PC-3 (cell line): ENCODE results near the gene MX1. TPM values are rescaled to one million over a fixed set of nuclear protein-coding genes. Genes with fewer than 3 reads are reported as not detected.

Experiments used
- ATAC-seq: fragments of 200-7000 bp; cut with Tn5 transposase; 2 replicates; pipeline ENCODE4 v1.9.1; 2020; ENCODE audit warnings: mild to moderate bottlenecking, moderate library complexity
- BruUV-seq: library from RNA; stranded (reverse); fragments of 400-500 nt; replicated peaks from 2 replicates; lab custom pipeline; 2021; lab: Mats Ljungman, UMichigan
- CTCF ChIA-PET: fragments of 300-600 bp; sonication (Branson Sonifier 250); formaldehyde crosslinking; loops from one replicate; lab custom pipeline; 2022; ENCODE audit warnings: antibody characterized with exemption; lab: Charles Lee
- POLR2A ChIA-PET: fragments of 300-600 bp; sonication (Branson Sonifier 250); formaldehyde crosslinking; loops from one replicate; lab custom pipeline; 2022; ENCODE audit warnings: antibody characterized with exemption; ENCODE audit not compliant: unreplicated experiment; lab: Charles Lee
- DNase-seq: peaks from one replicate; pipeline ENCODE4 v3.0.0-alpha.2; 2015
- H2AFZ ChIP-seq: fragments of 300-600 bp; sonication (generic); 2 replicates; pipeline ENCODE4 v1.6.0; 2016; ENCODE audit warnings: antibody characterized with exemption, low read length
- H3F3A ChIP-seq: fragments of 300-600 bp; sonication (generic); one replicate; pipeline ENCODE4 v1.6.0; 2017; ENCODE audit warnings: antibody characterized with exemption, low read length, control low read depth, mild to moderate bottlenecking; ENCODE audit not compliant: unreplicated experiment
- H3K27ac ChIP-seq: fragments of 300-600 bp; sonication (generic); 2 replicates; pipeline ENCODE4 v1.5.1; 2016; ENCODE audit warnings: mild to moderate bottlenecking, low read length
- H3K27me3 ChIP-seq: fragments of 300-600 bp; sonication (generic); 2 replicates; pipeline ENCODE4 v1.6.1; 2016; ENCODE audit warnings: low read length, mixed read lengths
- H3K36me3 ChIP-seq: fragments of 300-600 bp; sonication (generic); 2 replicates; pipeline ENCODE4 v1.6.1; 2016; ENCODE audit warnings: low read depth, mixed run types, low read length, mixed read lengths
- H3K4me1 ChIP-seq: fragments of 300-600 bp; sonication (generic); 2 replicates; pipeline ENCODE4 v1.5.1; 2016; ENCODE audit warnings: low read length; ENCODE audit not compliant: insufficient read depth
- H3K4me2 ChIP-seq: fragments of 300-600 bp; sonication (generic); 2 replicates; pipeline ENCODE4 v1.6.0; 2016; ENCODE audit warnings: low read length
- H3K4me3 ChIP-seq: fragments of 300-600 bp; sonication (generic); 2 replicates; pipeline ENCODE4 v1.5.1; 2016; ENCODE audit warnings: mild to moderate bottlenecking, low read length, mixed read lengths
- H3K79me2 ChIP-seq: fragments of 300-600 bp; sonication (generic); 2 replicates; pipeline ENCODE4 v1.6.1; 2017; ENCODE audit warnings: low read length, mixed read lengths
- H3K9ac ChIP-seq: fragments of 300-600 bp; sonication (generic); 2 replicates; pipeline ENCODE4 v1.6.0; 2016; ENCODE audit warnings: mild to moderate bottlenecking, low read length
- H3K9me2 ChIP-seq: fragments of 300-600 bp; sonication (generic); replicated peaks from 2 replicates; pipeline ENCODE4 v1.6.1; 2016; ENCODE audit warnings: mixed run types, low read length, mixed read lengths
- H3K9me3 ChIP-seq: fragments of 300-600 bp; sonication (generic); 2 replicates; pipeline ENCODE4 v1.6.1; 2016; ENCODE audit warnings: low read length, mixed read lengths
- H4K20me1 ChIP-seq: fragments of 300-600 bp; sonication (generic); 2 replicates; pipeline ENCODE4 v1.6.1; 2016; ENCODE audit warnings: low read length, mixed read lengths
- EZH2 ChIP-seq: fragments of 300-600 bp; sonication (generic); IDR thresholded peaks from one replicate; pipeline ENCODE4 v1.6.1; 2017; ENCODE audit warnings: antibody characterized with exemption, mild to moderate bottlenecking, low read length; ENCODE audit not compliant: unreplicated experiment
- EZH2phosphoT487 ChIP-seq: fragments of 300-600 bp; sonication (generic); IDR thresholded peaks from 2 replicates; pipeline ENCODE4 v1.6.1; 2018; ENCODE audit warnings: mild to moderate bottlenecking, antibody characterized with exemption, low read length, borderline replicate concordance
- intact Hi-C: fragments of 100-400 bp; cut with micrococcal nuclease; formaldehyde crosslinking; loops from 2 replicates; pipeline ENCODE4 v1.9.0; 2023
- total RNA-seq: library from RNA; depleted of rRNA; stranded (reverse); fragments of >200 nt; gene quantifications from 2 replicates; pipeline ENCODE4 v1.2.3, GENCODE V29; 2014
- TF ChIP-seq, protein P1 (sequence below): fragments of 300-600 bp; sonication (generic); conservative IDR thresholded peaks from 2 replicates; pipeline ENCODE4 v1.5.1; 2017; ENCODE audit warnings: antibody characterized with exemption, low read depth, mild to moderate bottlenecking, low read length

The MX1 gene
- total RNA-seq, 1 experiment from 2014 or later, result 12.6 TPM

DNA sequence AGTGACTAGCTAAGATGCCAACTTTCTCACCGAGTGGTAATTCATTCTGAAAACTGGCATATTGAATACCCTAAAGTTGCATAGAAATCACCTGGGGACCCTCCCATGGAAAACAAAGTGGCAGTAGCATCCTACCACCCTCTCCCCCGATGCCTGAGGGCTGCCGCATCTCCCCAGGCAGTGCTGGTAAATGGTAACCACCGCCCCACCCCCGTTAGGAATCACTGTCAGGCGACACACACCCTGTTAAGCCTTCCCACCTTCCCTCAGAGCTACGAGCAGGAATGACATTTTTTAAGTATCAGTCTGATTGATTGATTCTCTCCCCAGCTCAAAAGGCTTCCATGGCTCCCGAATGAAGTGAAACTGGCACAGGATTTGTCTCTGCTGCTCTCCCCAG lies 53.6 kb downstream of the MX1 start:
- no peaks in the 10 kb centered on the region for H3K36me3 ChIP-seq
- no peaks in the 10 kb centered on the region for H3K9me3 ChIP-seq
- POLR2A ChIA-PET, result no interaction called here
- CTCF ChIA-PET, result no interaction called here
- no peaks in the 10 kb centered on the region for H3F3A ChIP-seq
- H3K4me3 ChIP-seq, result no peak overlapping the region
- H3K27ac ChIP-seq, result no peak overlapping the region
- no peak overlapping the region for H2AFZ ChIP-seq
- no peak overlapping the region for H3K9ac ChIP-seq
- DNase-seq, result no peak
- H3K27me3 ChIP-seq, result no peaks in the 10 kb centered on the region
- TF ChIP-seq EZH2phosphoT487 (no peak), EZH2 (no peak)
- TF ChIP-seq, protein P1, sequence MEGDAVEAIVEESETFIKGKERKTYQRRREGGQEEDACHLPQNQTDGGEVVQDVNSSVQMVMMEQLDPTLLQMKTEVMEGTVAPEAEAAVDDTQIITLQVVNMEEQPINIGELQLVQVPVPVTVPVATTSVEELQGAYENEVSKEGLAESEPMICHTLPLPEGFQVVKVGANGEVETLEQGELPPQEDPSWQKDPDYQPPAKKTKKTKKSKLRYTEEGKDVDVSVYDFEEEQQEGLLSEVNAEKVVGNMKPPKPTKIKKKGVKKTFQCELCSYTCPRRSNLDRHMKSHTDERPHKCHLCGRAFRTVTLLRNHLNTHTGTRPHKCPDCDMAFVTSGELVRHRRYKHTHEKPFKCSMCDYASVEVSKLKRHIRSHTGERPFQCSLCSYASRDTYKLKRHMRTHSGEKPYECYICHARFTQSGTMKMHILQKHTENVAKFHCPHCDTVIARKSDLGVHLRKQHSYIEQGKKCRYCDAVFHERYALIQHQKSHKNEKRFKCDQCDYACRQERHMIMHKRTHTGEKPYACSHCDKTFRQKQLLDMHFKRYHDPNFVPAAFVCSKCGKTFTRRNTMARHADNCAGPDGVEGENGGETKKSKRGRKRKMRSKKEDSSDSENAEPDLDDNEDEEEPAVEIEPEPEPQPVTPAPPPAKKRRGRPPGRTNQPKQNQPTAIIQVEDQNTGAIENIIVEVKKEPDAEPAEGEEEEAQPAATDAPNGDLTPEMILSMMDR, result no peak
- H4K20me1 ChIP-seq, result no peaks in the 10 kb centered on the region
- H3K9me2 ChIP-seq, result no peaks in the 10 kb centered on the region
- no peak overlapping the region for H3K4me2 ChIP-seq
- intact Hi-C loops, result no loop called here
- peaks cover 7% of the 10 kb centered on the region for H3K4me1 ChIP-seq
- H3K79me2 ChIP-seq, result no peaks in the 10 kb centered on the region
- ATAC-seq, result no peak
- BruUV-seq, result no TSS peak

DNA sequence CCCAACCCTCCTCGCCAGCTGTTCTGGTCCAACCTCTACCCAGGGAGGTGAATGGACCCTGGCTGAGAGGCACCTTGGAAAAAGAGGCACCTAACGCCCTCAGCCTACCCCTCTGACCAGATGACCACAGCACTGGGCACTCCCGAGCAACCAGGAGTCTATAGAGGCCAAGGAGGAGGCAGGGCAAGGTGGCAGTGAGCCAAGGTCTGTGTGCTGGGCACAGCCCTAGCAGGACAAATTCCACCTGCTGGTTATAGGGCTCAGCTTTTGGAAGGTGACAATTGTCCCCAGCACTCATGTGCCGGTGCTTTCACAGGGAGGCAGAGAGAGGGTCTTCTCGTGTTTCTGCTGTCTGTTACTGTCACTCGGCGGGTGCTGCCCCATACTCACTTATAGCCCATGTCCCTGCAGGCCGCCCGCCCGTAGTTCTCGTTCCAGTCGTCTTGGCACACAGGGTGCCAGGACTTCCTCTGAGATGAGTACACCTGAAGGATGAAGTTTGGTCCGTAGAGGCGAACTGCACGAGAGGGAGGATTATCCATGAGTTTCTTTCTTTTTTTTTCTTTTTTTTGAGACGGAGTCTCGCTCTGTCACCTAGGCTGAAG lies 54.1 kb downstream of the MX1 start:
- Histone ChIP-seq H3K9me2 (no peaks in the 10 kb centered on the region), H2AFZ (no peak overlapping the region), H3K9me3 (no peaks in the 10 kb centered on the region), H3K36me3 (no peaks in the 10 kb centered on the region), H3K4me2 (no peak overlapping the region), H3K9ac (no peak overlapping the region), H3K4me1 (peaks cover 7% of the 10 kb centered on the region), H3K27ac (no peak overlapping the region), H3K79me2 (no peaks in the 10 kb centered on the region), H4K20me1 (no peaks in the 10 kb centered on the region), H3K4me3 (no peak overlapping the region), H3K27me3 (no peaks in the 10 kb centered on the region), H3F3A (no peaks in the 10 kb centered on the region)
- no TSS peak for BruUV-seq
- no peak for TF ChIP-seq EZH2
- TF ChIP-seq, protein P1, result no peak
- no peak for TF ChIP-seq EZH2phosphoT487
- CTCF ChIA-PET, result no interaction called here
- intact Hi-C loops, result no loop called here
- ATAC-seq (no peak), DNase-seq (no peak)
- POLR2A ChIA-PET, result no interaction called here

- Histone ChIP-seq H4K20me1 (no peaks in the 10 kb centered on the region), H3F3A (no peaks in the 10 kb centered on the region), H3K4me2 (no peak overlapping the region), H3K27ac (no peak overlapping the region), H3K79me2 (no peaks in the 10 kb centered on the region), H3K36me3 (no peaks in the 10 kb centered on the region), H3K4me3 (no peak overlapping the region), H3K27me3 (no peaks in the 10 kb centered on the region), H3K9me2 (no peaks in the 10 kb centered on the region), H3K9me3 (no peaks in the 10 kb centered on the region), H3K4me1 (peaks cover 7% of the 10 kb centered on the region), H3K9ac (no peak overlapping the region), H2AFZ (no peak overlapping the region)
- ATAC-seq (no peak), DNase-seq (no peak)
- TF ChIP-seq, protein P1, result no peak
- TF ChIP-seq EZH2, result no peak
- POLR2A ChIA-PET, result no interaction called here
- BruUV-seq, result no TSS peak
- intact Hi-C loops, result no loop called here
- CTCF ChIA-PET, result no interaction called here
Measured at GRCh38 chr21:41481191-41481590, 55.2 kb downstream of the MX1 start.
